Esophagus muscularis mucosa (tissue), 3 donors: ENCODE results near the gene ANKDD1A.

Source experiments
- EP300 ChIP-seq: sonication (generic); formaldehyde crosslinking; IDR thresholded peaks from one replicate; pipeline ENCODE4 v1.6.1; 2017; ENCODE audit warnings: antibody characterized with exemption
- TF ChIP-seq, protein P1 (sequence below), 3 experiments: fragments of 200-600 bp in 2 of 3; fragments of 450-650 bp in 1 of 3; sonication (generic) in 2 of 3; IDR thresholded peaks; one replicate each; pipeline ENCODE4 v1.5.1; 2017 to 2019; ENCODE audit warnings: antibody characterized with exemption in 3 of 3, mild to moderate bottlenecking in 2 of 3, moderate library complexity in 1 of 3

- TF ChIP-seq, protein P1, sequence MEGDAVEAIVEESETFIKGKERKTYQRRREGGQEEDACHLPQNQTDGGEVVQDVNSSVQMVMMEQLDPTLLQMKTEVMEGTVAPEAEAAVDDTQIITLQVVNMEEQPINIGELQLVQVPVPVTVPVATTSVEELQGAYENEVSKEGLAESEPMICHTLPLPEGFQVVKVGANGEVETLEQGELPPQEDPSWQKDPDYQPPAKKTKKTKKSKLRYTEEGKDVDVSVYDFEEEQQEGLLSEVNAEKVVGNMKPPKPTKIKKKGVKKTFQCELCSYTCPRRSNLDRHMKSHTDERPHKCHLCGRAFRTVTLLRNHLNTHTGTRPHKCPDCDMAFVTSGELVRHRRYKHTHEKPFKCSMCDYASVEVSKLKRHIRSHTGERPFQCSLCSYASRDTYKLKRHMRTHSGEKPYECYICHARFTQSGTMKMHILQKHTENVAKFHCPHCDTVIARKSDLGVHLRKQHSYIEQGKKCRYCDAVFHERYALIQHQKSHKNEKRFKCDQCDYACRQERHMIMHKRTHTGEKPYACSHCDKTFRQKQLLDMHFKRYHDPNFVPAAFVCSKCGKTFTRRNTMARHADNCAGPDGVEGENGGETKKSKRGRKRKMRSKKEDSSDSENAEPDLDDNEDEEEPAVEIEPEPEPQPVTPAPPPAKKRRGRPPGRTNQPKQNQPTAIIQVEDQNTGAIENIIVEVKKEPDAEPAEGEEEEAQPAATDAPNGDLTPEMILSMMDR (IDR thresholded peaks at IDR 0.05), result no peak
- no peak for TF ChIP-seq EP300
Measured at GRCh38 chr15:64990168-64990470, 78.4 kb downstream of the ANKDD1A start.
